ENCODE results near the gene RPUSD1. TPM values are rescaled to one million over a fixed set of nuclear protein-coding genes. Genes with fewer than 3 reads are reported as not detected.
"Not testable (repeated sequence)": the region's sequence is repeated elsewhere in the genome, so short reads cannot be mapped to it uniquely, and the experiment has no call there.

Gene RPUSD1, protein sequence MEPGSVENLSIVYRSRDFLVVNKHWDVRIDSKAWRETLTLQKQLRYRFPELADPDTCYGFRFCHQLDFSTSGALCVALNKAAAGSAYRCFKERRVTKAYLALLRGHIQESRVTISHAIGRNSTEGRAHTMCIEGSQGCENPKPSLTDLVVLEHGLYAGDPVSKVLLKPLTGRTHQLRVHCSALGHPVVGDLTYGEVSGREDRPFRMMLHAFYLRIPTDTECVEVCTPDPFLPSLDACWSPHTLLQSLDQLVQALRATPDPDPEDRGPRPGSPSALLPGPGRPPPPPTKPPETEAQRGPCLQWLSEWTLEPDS
- 31.7 and 33.1 TPM in 2 replicates for total RNA-seq (2014; rRNA removed; shearing (Covaris generic))
- polyA plus RNA-seq (2014; cell fraction: nucleus; rRNA removed) = 121 and 181 TPM in 2 replicates

DNA sequence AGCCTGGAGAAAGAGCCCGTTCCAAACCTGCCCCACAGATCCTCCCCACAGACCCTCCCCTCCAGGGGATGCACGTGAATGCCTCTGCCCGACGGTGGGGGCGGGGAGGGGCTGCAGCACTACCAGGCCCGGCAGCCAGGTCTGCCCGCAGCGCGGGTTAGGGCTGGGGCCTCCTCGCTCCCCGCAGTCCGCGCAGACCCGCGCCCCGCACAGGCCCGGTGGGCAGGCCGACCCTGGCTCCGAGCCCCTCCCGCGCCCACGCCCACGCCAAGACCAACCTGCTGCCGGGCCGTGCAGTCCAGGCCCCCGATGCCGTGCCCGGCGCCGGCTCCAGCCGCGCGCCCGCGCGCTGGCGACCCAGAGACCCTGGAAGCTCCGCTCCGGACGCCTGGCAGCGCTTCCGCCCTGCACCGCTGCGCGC is at the start of gene RPUSD1:
TSS of gene RPUSD1 (minus strand) at position 404 of the 421 bp plus-strand sequence. CDS start 644 bp downstream, outside the sequence.
- DNase-seq (ENCODE audit: extremely low read depth, low read depth) = no peak

- DNase-seq (ENCODE audit: extremely low read depth, low read depth) = not testable (repeated sequence)
Observed at GRCh38 chr16:836822-837221, 48.6 kb upstream of the RPUSD1 start.

DNA sequence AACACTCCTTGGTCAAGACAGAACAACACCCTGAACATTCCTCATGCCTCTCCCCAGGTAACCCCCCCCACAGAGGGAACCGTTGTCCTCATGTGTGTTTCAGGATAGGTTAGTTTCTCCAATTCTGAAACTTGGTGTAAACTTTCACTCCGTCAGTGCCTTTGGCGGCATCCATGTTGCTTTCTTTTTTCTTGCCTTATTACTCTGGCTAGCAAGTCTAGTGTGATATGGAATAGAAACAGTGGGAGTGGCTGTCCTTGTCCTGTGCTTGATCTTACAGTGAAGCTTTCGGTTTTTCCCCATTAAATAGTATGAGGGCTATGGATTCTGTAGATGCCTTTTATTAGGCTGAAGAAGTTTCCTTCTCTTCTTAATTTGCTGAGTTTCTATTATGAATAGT is 48.0 kb upstream of the RPUSD1 start:
- DNase-seq (ENCODE audit: extremely low read depth, low read depth) = no peak

GRCh38 chr16:835373-835772 is 47.2 kb upstream of the RPUSD1 start:
- DNase-seq (ENCODE audit: extremely low read depth, low read depth) = no peak

DNA sequence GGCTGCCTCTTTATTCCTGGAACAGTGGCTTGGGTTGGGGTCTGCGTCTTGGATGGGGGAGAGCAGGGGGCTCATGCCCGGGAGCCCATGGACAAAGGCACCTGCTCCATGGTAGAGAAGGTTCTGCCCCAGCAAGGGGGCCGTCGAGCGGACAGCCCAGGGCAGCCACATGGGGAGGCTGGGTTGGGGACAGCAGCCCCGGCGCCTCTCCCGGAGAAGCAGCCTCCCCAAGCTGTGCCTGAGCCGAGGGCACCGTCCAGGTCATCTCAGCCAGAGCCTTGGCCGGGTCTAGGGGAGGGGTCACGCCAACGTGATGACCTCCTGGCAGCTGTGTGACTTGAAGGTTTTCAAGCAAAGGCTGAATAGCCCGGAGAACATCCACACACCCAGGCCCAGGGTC is 45.2 kb upstream of the RPUSD1 start:
- DNase-seq (ENCODE audit: extremely low read depth, low read depth) = no peak

GRCh38 chr16:832652-833336 is 44.6 kb upstream of the RPUSD1 start:
- DNase-seq (ENCODE audit: extremely low read depth, low read depth) = no peak

DNA sequence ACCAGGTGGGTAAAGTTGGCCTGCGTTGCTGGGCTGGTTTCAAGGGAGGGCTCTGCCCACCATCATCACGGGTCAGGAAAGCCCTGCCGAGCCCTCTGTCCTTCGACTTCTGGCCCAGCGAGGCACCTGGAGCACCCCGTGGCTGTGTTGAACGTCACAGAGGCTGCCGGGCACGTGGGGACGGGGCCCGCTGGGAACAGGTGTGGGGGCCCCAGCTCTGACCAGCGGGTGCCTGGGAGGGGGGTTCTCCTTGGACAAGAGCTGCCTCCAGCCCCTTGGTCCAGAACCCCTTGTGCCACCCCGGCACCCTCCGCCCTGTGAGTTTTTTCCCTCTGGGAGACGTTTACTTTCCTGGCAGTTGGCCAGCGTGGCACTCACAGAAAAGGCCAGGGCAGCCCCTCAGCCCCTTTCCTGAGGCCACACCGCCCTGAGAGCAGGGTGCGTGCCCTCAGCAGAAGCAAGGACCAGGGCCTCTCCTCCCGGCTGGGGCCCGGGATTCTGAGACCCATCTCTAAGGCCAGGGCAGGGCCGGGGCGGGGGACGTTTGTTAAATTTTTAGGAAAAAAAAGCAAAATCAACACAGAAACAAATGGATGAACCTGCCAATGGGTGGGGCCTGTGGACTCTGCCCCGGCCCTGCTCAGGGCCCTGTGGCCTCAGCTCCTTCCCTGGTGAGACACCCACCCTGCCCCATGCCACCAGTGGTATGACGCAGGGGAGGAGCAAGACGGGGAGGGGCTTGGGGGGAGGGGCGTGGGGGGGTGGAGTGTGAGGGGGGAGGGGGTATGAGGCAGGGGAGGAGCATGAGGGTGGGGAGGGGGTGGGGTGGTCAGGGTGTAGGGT is 43.6 kb upstream of the RPUSD1 start:
- no peak for DNase-seq (ENCODE audit: extremely low read depth, low read depth)

DNA sequence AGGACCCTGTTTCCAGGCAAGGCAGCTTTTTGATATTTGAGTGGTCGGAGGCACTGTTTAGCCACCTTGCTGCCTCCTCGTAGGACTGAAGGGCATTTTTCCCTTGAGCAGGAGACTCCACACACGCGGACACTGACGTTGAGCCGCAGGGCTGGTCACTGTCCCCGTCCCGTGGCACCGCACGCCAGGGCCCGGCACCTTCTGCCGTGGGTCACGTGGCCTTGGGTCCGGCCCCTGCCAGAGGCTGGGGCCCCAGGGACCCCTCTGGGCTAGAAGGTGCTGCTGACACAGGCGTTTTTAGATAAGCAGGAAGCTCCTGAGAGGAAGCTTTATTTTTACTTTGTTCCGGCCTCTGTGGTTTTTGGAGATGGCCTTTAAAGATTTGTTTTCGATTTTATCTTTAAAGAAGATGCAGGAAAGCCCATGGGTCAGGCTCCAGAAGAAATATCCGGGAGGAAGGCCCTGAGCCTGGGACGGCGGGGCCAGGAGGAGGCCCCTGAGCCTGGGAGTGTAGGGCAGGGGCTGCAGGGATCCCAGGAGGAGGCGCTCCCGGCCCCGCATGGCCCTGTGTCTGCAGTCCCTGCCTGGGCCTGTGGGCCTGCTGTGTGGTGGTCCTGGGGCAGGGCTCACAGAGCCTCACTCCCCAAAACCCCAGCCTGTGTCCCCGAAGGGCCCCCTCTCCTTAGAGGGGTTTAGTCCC is 42.8 kb upstream of the RPUSD1 start:
- DNase-seq (ENCODE audit: extremely low read depth, low read depth) = no peak

- DNase-seq (ENCODE audit: extremely low read depth, low read depth) = no peak
Observed at GRCh38 chr16:830107-830870, 42.1 kb upstream of the RPUSD1 start.

DNA sequence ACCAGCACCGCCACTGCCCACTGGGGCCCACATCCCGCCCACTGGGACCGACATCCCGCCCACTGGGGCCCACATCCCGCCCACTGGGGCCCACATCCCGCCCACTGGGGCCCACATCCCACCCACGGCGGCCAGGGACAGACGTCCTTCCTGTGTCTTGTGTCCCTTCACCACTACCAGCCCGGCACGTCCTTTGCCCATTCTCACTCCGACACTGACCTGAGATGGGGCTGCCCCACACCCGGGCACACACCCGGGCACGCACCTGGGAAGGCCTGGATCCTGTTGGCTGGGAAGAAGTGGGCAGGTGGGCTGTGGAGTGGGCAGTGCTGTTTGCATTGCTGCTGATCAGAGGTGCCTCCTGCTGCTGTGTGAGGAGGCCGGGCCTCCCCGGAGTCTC is 40.7 kb upstream of the RPUSD1 start:
- no peak for DNase-seq (ENCODE audit: extremely low read depth, low read depth)

DNA sequence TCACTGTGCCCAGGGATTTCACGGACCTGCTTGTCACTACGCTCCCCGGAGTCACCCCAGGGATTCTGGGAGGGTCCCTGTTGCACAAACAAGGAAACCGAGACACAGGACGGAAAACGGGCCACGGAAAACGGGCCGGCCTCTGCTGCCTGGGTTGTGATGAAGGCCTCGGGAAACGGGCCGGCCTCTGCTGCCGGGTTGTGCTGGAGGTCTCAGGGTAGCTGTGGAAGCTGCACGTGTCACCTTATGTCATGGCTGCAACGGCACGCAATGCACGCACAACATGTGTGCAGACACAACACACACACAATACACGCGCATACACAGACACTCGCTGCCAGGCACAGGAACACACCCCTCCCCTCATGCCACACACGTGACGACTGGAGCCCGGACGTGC is 39.3 kb upstream of the RPUSD1 start:
- DNase-seq (ENCODE audit: extremely low read depth, low read depth) = no peak

GRCh38 chr16:825341-826061 is 37.3 kb upstream of the RPUSD1 start:
- no peak for DNase-seq (ENCODE audit: extremely low read depth, low read depth)

DNA sequence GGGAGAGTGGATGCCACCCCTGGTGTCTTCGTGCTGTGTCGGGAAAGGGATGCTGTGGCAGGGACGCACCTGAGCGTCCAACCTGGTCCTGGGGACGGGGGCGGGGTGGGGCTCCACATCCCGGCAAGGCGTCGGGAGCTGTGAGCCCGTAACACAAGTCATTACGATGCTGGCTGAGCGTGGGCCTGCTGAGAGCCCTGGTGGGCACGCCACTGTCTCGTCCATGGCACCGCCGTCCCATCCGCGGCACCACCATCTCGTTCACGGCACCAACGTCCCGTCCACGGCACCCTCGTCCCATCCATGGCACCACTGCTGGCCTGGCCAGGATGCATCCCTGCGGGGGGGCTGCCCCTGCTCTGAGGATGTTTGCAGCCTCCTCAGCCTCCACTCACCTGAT is 36.4 kb upstream of the RPUSD1 start:
- no peak for DNase-seq (ENCODE audit: extremely low read depth, low read depth)

DNA sequence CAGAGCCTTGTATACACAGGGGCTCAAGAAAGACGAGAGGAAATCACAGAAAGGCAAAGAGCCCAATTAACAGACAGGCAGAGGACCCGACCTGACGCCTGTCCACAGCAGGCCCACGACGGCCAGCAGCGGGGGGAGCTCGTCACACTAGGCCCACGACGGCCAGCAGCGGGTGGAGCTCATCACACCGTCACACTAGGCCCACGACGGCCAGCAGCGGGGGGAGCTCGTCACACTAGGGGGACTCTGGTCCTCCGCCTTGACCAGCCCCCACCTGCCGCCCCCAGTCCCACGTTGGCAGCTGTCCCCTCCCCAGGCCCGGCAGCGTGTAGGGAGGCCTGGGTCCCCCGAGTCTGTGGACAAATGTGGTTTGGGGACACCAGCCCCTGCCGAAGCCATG is 36.0 kb upstream of the RPUSD1 start:
- no peak for DNase-seq (ENCODE audit: extremely low read depth, low read depth)

GRCh38 chr16:822909-823297 is 34.7 kb upstream of the RPUSD1 start:
- no peak for DNase-seq (ENCODE audit: extremely low read depth, low read depth)

DNA sequence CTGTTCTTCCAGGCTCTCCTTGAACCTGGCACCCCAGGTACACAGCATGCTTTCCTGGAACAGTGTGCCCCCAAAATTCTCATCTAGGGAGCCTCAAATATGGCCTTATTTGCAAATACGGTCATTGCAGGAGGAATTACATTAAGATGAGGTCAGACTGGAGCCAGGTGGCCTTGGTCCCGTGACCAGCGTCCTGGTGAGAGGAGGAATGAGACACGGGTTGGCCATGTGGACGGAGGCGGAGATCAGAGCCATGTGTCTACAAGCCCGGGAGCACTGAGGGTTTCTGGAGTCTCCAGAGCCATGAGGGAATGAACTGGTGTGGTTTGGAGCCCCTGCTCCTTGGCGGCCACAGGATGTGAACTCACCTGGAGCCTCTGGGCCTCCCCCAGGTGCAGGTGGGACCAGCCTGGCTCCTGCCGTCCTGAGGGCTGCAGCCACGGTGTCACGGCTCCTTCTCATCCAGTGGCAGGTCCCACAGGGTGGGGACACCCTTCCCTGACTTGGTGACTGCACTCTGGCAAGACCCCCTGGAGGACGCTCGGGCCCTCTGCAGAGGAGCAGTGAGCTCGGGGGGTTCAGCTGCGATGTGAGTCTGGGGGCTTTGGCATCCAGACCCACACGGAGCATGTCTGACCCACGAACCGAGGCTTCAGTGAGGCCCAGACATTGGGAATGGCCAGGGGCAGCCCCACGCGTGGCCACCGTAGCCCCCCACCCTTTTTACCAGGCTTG is 34.2 kb upstream of the RPUSD1 start:
- DNase-seq (ENCODE audit: extremely low read depth, low read depth) = no peak

GRCh38 chr16:821751-822150 is 33.6 kb upstream of the RPUSD1 start:
- no peak for DNase-seq (ENCODE audit: extremely low read depth, low read depth)

GRCh38 chr16:820748-821147 is 32.6 kb upstream of the RPUSD1 start:
- DNase-seq (ENCODE audit: extremely low read depth, low read depth) = no peak

- not testable (repeated sequence) for DNase-seq (ENCODE audit: extremely low read depth, low read depth)
Observed at GRCh38 chr16:820044-820408, 31.8 kb upstream of the RPUSD1 start.
